ENCODE results near the gene AP5B1.
A peak's percentile ranks its signal among the peaks of the same experiment; 100 is the strongest.

Gene AP5B1

DNA sequence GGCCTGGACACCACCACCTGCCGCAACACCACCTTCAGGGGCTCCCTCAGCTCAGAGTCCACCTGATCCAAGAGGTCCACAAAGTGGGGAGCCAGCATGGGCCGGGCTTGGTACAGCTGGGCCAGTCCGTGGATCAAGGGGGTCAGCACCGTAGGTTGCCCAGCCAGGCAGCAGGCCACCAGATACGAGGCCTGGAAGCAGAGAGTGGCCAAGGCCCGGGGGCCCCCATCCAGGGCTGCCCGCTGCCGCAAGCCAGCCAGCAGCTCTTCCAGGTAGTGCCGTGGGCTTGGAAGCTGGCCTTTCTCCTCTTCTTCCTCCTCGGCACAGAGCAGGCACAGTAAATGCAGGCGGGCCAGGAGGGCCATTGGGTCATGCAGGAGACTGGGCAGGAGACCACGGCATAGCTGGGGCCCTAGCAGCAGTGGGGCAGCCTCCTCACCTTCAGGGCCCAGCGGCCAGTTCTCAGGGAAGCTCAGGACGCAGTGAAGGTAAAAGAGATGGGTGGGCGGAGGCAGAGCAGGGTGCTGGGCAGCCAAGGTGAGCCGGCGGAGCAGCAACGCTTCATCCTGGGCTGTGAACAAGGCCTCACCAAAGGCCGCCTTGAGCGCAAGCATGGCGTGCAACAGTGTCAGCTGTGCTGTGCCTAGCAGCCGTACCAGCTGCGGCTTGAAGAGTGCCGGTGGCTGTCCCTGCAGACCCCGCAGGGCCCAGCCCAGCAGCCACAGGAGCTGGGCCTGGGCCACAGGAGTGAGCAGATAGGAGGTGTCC is 1.7 kb downstream of the AP5B1 start:
- Histone ChIP-seq H3K9ac (peak overlapping the region; percentile 80; the same call in 1 of the 2 replicates), H3K4me2 (peak overlapping the region; percentile 86; the same call in 1 of the 2 replicates), H3K4me1 (ENCODE audit: low read depth, poor library complexity, severe bottlenecking) (peaks cover 29% of the 10 kb centered on the region), H3K27me3 (ENCODE audit: insufficient read depth, low read depth) (no peaks in the 10 kb centered on the region), H4K20me1 (ENCODE audit: insufficient read depth) (peaks cover 3% of the 10 kb centered on the region; the same call in 1 of the 2 replicates), H2AFZ (ENCODE audit: low read depth) (no peak overlapping the region), H3K36me3 (ENCODE audit: insufficient read depth) (no peaks in the 10 kb centered on the region), H3K4me3 (IDR thresholded peaks at IDR 0.05; ENCODE audit: insufficient read depth, low read depth, low read length) (no peak overlapping the region), H3K79me2 (ENCODE audit: insufficient read depth, low read depth) (peaks cover 20% of the 10 kb centered on the region; the same call in 1 of the 2 replicates), H3K27ac (no peak overlapping the region)
- TF ChIP-seq CTCF (conservative IDR thresholded peaks at IDR 0.05; ENCODE audit: low read depth, low read length): no peak

DNA sequence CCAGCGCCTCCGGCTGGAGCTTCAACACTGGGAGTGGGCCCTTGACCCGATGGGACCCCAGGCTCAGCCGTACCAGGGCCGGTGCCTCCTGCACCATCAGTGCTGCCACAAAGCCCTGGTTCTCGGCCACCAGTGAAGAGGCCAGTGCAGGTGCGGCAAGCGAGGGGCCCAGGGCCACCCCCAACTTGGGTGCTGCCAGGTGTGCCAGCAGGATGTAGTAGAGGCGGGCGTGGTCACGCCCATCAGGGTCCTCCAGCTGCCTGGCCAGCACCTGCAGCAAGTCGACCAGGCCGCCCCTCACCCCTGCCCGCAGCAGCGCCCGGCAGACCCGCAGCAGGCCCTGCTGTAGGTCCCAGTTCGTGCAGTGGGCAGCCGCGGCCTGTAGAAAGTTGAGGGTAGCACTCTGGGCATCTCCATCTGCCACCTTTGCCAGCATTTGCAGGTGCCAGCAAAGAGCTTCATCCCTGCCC is 2.3 kb downstream of the AP5B1 start:
- Histone ChIP-seq H4K20me1 (ENCODE audit: insufficient read depth) (peaks cover 3% of the 10 kb centered on the region; the same call in 1 of the 2 replicates), H3K4me2 (no peak overlapping the region), H3K4me3 (IDR thresholded peaks at IDR 0.05; ENCODE audit: insufficient read depth, low read depth, low read length) (no peak overlapping the region), H3K9ac (no peak overlapping the region), H3K36me3 (ENCODE audit: insufficient read depth) (no peaks in the 10 kb centered on the region), H2AFZ (ENCODE audit: low read depth) (no peak overlapping the region), H3K4me1 (ENCODE audit: low read depth, poor library complexity, severe bottlenecking) (peaks cover 29% of the 10 kb centered on the region), H3K27ac (no peak overlapping the region), H3K79me2 (ENCODE audit: insufficient read depth, low read depth) (peaks cover 20% of the 10 kb centered on the region; the same call in 1 of the 2 replicates), H3K27me3 (ENCODE audit: insufficient read depth, low read depth) (no peaks in the 10 kb centered on the region)
- TF ChIP-seq CTCF (conservative IDR thresholded peaks at IDR 0.05; ENCODE audit: low read depth, low read length): no peak

DNA sequence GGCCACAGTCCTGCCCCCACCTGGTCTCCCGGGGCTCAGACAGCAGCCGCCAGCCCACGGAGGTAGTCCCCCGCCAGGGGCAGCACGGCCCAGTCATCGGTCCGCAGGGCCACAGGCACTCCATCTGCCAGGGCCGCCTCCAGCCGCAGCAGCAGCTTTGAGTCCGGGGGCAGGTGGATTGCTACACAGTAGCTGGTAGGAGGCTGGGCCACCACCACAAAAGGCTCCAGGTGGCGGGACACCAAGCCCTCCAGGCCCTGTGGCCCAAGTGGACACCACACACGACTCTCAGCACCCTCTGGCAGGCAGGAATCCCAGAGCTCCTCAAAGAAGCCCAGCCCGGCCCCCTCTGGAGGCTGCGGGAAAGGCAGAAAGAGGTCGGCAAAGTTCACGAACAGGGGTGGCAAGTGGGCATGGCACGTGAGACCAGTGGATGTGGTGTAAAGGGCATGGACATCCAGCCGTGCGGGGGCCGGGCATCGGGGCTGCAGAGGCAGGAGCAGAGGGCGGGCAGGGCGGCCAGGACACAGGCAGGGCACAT is 2.9 kb downstream of the AP5B1 start:
- H4K20me1 ChIP-seq (ENCODE audit: insufficient read depth): peaks cover 3% of the 10 kb centered on the region; the same call in 1 of the 2 replicates
- no peak overlapping the region for H3K9ac ChIP-seq
- no peak overlapping the region for H3K4me2 ChIP-seq
- H2AFZ ChIP-seq (ENCODE audit: low read depth): no peak overlapping the region
- no peaks in the 10 kb centered on the region for H3K27me3 ChIP-seq (ENCODE audit: insufficient read depth, low read depth)
- peaks cover 23% of the 10 kb centered on the region for H3K4me1 ChIP-seq (ENCODE audit: low read depth, poor library complexity, severe bottlenecking)
- H3K79me2 ChIP-seq (ENCODE audit: insufficient read depth, low read depth): peaks cover 20% of the 10 kb centered on the region; the same call in 1 of the 2 replicates
- H3K36me3 ChIP-seq (ENCODE audit: insufficient read depth): no peaks in the 10 kb centered on the region
- no peak overlapping the region for H3K4me3 ChIP-seq (IDR thresholded peaks at IDR 0.05; ENCODE audit: insufficient read depth, low read depth, low read length)
- H3K27ac ChIP-seq: no peak overlapping the region
- no peak for TF ChIP-seq CTCF (conservative IDR thresholded peaks at IDR 0.05; ENCODE audit: low read depth, low read length)

- no peak overlapping the region for H2AFZ ChIP-seq (ENCODE audit: low read depth)
- H3K36me3 ChIP-seq (ENCODE audit: insufficient read depth): no peaks in the 10 kb centered on the region
- peaks cover 3% of the 10 kb centered on the region; the same call in 1 of the 2 replicates for H4K20me1 ChIP-seq (ENCODE audit: insufficient read depth)
- H3K27ac ChIP-seq: no peak overlapping the region
- no peak overlapping the region for H3K9ac ChIP-seq
- peaks cover 17% of the 10 kb centered on the region for H3K4me1 ChIP-seq (ENCODE audit: low read depth, poor library complexity, severe bottlenecking)
- H3K4me3 ChIP-seq (IDR thresholded peaks at IDR 0.05; ENCODE audit: insufficient read depth, low read depth, low read length): no peak overlapping the region
- peaks cover 20% of the 10 kb centered on the region; the same call in 1 of the 2 replicates for H3K79me2 ChIP-seq (ENCODE audit: insufficient read depth, low read depth)
- no peak overlapping the region for H3K4me2 ChIP-seq
- TF ChIP-seq CTCF (conservative IDR thresholded peaks at IDR 0.05; ENCODE audit: low read depth, low read length): no peak
- H3K27me3 ChIP-seq (ENCODE audit: insufficient read depth, low read depth): no peaks in the 10 kb centered on the region
Observed at GRCh38 chr11:65777241-65777640, 3.5 kb downstream of the AP5B1 start.

Measured in KMS-11 (cell line).